NCI-H1930 (cell line): Measurements from ENCODE around the gene BLID.

Experiments
- DNase-seq, 2 experiments: peaks; one replicate each; lab custom pipeline; 2025; lab: John Stamatoyannopoulos, UW

Gene BLID

DNA sequence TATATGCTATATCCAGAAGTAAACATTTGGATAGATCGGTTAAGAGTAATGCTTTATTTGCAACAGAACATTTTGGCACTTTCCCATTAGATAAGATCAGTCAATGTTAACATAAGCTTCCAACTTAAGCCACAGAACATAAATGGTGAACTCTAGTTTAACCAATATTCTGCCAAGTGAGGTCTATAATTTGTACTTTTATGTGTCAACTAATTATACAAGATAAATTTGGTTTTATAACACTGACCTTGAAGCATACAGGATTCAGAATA, 23.5 kb upstream of the BLID start:
- no peak for DNase-seq

DNA sequence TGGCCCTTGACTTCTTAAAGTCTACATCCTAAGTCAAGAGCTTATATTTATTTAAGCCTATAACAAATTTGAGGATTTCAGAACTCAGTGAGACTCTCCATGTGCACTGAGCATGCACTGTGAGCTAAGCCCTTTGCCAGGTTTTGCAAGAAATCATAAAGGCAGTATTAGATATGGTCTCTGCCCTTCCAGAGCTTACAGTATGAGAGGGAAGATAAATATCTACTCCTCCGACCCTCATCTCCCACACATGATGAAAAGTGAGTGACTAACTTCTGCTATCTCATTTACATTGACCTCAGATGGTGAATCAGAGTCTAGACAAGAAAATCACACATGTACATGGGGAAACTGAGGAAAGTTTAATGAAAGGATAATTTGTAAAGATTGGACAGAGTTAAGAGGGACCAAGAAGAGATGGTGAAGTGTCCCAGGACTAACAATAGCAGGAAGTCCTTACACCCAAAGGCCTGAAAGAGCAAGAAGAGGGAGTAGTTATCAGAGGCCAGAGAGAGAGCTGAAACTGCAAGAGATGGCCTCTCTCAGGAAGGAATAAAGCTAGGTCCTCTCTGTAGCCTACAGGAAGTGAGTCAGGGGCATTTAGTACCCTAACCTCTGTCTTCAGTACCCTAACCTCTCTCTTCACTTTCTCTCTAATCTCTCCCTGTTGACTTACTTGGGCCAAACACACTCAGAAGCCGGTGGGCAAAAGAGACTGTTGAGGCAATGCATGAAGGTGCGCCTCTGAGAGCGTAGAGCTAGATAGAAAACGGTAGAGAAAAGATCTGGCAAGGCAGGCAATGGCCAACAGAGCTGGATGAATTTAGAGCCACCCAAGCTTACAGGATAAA, 23.0 kb upstream of the BLID start:
- DNase-seq: no peak

DNA sequence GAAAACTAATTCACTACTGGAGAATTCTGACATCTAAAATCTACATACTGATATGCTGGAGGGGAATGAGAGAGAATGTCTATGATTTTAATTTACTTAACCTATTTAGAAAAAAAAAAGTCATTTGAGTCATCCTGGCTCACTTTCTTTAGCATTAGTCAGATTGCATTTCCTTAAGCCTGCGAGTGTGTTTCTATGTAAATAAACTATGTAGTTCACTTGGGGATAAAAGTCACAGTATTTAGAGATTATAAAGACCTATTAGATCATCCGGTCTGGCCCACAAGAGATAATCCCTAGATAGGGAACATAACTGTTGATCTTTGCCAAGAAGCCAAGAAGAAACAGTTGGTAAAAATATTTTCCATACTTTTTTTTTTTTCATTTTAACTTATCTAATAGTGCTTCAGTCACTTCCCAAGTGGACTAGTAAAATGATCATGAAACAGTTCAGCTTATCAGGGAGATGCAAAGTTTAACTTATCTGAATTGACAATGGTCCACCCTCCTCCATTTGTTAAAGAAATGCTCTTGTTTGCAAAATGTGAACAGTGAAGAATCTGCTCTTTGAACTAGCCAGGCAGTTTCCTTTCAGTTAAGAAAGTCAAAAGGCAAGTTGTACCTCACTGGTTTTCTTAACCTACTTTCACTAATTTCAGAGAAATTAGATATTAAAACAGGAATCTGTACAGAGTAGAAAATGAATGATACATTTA, 21.2 kb upstream of the BLID start:
- DNase-seq: no peak

DNA sequence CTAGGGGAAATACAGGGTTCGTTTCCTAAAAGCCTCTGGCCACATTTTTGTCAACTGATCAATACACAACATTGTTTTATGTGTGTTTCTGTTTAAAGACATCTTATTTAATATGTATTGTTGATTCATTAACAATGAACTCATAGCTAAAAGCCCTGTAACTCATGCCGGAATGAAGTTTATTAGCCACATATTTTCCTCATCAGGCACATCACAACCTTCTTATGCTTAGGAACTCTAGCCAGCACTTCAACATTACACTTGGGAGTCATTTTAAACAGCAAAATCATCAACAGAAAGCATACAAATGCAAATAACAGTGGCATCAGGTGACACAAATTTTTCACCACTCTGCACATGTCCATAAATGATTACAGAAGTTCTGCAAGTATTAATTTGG, 15.1 kb upstream of the BLID start:
- DNase-seq: no peak

DNA sequence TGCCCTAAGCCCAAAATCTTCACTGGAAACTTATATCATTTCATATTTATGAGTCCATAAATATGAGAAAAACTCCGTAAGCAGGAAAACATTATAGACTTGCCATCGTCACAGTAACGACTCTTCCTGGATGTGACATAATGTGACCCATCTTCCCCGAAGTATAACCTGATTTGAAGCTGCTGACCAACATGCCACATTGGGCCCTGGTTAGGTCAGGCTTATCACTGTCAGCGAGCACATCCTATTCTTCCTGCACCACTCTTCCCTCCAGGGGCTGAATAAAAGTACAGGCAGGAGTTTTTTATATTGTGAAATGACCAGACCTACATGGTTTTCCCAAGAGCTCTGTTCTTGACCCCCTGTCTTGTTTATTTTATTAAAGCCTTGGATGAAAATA, 12.1 kb upstream of the BLID start:
- no peak for DNase-seq

DNA sequence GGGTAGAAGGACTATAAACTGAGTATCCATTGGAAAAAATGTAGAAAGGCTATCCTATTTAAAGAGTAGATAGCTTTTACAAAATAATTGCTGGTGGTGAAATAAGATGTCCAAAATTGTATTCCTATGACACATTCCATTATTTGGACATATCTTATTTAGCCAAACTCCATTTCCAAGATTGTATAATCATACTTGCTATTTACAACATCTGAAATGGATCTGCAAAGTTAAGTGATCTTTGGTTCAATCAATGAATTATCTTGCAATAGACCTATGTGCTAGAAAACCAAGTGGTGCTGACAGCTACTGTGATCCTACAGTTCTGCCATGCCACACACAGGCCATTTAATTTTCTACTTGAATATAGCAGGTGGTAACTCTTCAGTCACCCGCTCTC, 11.0 kb upstream of the BLID start:
- no peak for DNase-seq

DNA sequence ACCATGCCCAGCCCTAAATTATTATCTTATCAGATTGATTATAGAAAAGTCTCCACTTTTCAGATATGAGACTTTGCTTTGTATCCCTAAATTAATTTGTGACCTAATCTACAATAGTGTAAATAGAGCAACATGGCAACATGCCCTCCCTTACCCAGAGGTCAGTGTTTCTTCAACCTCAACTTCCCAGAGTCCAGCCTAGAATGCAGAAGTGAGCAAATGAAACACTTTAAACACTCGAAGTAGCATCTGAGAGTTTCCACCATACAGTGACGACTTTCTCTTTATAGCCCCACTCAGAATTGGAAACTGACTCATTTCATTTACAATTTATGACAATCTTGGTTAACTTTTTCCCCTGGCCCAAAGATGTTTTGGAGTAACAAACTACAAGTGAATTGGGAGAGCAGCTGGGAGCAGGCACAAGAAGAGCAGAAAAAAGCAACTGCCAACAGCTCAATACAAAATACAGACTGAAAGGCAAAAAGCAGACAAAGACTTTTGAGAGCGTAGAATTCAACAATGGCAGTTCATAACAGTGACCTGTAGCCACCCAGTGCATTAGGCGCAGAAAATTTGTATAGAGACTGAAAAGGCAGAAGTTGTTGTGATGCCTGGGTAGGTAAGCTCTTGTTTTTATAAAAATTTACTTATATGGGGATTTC, 10.1 kb upstream of the BLID start:
- DNase-seq: no peak

DNA sequence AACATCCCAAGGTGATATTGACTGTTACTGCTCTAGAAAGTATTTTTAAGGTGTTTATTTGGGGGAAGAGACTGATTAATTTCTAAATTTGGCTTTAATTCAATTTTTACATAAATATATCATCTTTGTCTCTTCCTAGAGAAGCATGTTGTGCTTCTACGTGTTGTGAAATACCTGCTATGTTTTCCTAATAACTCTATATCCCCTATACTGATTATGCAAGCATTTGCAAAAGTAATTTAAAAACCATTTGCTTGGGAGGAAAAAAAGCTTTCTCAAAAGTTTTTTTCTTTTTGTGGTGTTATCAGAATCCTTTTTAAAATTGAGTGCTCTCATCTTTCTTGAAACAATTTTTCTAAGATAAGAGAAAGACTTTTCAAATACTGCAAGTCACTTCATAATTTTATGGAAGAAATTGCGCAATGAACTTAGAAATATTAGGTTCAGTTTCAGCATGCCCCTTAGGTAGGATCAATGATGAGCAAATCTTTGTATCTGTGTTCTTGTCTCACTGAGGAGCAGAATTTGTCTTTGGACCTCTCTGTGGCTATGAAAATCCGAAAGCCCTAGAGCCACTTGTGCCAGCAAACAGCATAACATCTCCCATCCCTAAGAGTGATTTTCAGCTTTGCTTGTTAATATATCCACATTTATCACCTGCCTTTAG, 7.4 kb upstream of the BLID start:
- no peak for DNase-seq

DNA sequence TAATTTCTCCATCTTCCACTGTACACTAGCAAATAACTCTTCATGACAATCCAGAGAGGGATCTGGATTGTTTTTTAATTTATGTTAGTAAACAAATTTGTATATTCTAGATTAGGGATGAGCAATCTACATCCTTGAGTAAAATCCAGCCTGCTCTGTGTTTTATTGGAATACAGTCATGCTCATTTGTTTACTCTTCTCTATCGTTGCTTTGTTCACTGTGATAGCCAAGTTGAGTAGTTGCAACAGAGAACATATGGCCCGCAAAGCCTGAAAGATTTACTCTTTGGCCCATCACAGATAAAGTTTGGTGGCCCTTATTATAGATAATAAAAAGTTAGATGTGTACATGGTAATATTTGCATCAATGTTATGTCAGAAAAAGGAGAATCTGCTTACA, 6.2 kb upstream of the BLID start:
- no peak for DNase-seq

DNA sequence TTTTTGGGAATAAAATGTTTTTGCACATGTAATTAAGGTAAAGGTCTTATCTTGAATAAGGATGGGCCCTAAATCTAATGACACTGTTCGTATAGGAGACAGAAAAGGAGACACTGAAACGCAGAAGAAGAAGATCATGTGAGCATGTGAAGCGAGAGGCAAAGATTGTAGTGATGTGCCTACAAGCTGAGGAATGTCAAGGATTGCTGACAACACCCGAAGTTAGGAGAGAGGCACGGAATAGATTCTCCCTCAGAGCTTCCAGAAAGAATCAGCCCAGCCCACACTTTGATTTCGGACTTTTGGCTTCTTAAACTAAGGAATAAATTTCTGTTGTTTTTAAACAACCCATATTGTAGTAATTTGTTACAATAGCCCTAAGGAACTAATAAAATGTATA, 4.1 kb upstream of the BLID start:
- DNase-seq: no peak

DNA sequence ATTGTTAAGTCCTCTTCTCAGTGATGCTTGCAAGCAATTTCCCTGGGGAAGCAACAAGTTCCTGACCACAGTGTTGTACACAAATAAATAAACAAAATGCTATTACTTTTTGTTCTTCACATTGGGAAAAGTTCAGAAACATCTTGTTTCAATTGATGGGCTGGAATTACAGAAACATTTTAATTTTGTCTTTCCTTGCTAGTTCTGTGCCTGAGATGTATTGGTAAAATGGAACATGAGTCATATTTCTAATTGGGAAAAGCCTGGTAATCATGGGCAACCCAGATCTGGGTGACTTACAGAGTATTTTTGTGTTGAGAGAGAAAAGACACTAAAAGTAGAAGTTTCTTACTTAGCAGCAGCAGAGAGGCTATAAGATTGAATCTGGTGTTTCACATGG, 576 bp upstream of the BLID start:
- DNase-seq: no peak

DNA sequence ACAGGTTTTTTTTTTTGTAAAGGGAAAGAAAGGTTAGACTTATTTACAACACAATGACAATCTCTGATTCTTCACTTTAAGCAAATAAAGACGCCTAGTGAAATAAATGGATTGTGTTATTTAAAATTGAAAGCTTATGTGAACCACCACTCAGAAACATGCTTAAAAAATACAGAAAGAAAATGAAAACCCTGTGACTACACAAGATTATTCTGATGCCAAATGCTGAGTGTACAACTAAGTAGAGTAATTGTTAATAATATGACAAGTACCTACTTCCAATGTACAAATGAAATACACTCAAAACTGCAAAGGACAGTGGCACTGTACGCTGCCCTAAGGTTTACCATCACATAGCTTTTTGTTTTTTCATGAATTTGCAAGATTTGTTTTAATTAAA, 1.0 kb downstream of the BLID start:
- no peak for DNase-seq

DNA sequence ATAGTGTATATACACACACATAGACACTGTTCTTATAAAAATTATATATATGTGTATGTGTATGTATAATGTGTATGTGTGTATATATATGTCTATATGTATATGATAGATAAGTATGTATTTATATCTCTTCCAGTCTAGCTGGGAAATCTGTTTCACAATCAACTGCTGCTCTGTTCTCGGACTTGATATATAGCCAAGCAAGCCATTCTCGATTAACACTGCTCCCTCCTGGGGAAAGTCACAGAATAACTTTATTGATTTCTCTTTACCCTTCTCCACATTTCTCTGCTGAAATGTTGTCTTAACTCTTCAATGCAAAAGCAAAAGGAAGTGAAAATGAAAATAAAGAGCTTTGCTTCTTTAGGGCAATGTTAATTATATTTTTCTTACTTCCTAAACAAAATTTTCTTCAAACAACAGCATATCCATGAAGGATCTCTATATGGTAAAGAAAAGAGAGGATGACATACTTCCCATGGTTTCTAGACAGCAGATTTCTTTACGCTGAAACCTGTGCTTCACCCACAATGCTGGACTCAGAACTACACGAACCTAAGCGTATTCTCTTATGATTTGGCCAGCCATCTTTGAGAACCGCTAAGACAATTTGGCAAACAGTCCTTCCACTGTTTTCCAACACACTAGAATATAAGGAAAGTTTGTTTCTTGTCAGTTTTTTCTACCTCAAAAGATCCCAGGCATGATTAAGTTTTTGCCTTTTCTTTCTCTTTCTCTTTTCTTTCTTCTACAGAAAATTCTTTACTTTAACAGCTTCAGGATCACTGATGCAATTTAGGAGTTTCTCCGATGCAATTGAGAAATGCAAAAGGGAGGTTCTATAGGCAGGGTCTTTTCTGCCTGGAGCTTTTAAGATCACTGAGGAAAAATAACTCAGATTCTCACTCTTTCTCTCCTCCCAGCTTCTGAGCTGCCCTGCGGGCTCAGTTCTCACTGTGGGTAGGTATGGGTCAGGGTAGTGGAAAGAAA, 1.9 kb downstream of the BLID start:
- no peak for DNase-seq

DNA sequence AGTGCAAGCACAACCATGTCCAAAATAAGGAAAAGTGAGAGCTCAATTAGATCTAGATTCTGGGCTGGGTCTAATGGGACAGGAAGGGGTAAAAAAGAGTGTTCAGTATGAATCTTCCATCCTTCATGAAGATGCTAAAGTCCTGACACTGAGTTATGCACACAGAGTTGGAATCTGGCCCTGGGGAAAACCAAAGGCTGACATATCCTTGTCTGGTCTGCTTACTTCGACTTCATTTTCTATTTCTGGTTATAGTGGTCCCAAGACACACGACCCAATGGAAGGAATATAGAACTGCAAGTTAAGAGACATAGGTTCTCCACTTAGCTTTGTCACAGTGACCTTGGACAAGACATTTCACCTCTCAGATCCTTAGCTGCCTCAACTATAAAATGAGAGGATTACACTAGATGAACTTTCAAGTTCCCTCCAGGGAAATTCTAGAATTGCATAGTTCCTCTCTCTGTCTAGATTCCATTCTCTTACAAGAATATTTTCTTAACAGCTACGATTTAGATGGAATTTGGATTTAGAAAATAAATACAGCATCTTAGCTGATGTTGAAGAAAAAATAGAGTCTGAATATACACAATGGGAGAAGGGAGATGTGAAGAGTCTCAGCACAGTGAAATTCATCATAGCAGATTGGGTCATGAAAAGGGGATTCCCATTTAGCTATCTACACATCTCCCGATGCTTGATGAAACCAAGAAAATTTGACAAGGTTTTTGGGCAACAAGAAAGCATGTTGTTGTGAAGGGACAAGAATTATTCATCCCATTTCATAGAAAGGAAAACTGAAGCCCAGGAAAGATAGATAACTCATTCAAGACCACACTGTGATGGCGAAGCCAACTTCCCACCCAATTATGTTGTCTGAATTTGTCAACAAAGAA, 3.3 kb downstream of the BLID start:
- no peak for DNase-seq

DNA sequence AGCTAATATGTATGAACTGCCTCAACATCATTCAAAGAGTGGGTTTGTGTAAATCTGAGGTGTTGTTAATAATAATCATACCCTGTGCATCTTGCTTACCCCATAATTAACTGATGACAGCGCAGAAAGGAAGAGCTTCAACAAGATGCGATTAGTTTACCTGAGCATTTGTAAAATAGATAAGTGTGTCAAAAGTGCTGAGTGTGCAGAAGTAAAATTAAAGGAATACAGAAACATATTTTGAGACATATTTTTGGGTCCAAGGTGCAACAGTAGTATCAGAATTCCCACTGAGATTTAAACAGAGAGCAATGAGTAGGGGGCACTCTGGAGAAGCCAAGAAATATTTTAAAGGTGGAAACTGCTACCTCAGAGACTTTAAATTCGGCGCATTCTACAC, 6.1 kb downstream of the BLID start:
- DNase-seq: no peak

DNA sequence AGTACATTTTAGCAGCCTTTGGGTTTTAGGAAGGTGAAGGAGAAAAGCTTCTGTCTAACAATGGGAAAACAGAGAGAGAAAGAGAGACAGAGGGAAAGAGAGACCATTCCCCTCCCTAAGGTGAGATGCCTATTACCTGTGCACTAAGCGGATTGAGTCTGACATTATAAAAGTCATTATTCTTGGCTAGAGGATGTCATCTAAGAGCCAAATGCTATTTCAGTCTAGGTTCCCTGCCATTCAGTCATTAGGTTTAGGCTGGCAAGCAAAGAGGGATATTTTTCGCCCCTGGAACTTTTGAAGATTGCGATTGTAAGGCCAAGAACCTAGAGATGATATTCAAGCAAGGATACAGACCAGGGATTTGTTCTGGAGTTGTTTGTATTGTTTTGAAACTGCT, 7.2 kb downstream of the BLID start:
- no peak for DNase-seq

DNA sequence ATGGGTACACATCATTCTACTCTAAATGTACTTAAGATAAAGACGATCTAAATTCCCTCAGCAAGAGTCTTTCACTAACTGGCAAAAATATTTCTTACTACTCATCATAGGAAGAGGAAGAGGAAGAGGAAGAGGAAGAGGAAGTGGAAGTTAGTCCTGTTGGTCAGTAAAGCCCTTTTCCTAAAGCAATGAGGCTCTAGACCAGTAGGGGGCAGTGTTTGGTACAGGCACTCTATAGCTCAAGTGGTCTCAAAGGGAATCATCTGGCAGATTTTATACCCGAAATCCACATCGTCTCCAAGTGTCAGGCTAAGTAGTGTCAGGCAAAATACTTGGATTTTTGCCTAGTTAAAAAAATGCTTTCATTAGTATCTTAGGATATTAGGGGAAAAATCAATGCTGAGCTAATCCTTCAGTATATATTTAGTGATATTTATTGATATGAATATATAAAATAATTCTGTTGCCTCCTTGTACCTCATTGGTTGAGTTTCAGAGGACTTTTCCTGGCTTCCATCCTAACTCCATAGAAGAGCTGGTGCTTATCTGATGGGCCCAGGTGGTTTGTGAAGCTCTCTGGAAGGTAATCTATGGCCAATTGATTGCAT, 7.7 kb downstream of the BLID start:
- DNase-seq: peak in 1 of 2 experiments; percentile 40

DNA sequence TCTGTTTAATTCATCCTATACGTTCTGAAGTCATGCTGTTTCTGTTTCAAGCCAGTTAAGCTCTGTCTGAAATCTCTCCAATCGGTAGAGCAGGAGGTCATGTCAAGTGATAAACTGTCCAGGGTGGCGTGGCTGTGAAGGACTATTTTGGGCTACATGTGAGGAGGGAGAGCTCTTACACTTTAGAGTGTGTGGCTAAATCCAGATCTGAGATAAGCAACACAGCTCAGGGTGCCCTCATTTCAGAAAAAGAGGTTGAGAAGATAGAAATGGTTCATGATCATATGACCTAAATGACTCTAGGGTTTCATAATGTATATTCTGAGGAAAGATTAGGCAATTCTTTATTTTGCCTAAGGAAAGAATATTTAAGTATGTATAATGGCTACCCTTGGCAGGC, 8.4 kb downstream of the BLID start:
- DNase-seq: no peak

DNA sequence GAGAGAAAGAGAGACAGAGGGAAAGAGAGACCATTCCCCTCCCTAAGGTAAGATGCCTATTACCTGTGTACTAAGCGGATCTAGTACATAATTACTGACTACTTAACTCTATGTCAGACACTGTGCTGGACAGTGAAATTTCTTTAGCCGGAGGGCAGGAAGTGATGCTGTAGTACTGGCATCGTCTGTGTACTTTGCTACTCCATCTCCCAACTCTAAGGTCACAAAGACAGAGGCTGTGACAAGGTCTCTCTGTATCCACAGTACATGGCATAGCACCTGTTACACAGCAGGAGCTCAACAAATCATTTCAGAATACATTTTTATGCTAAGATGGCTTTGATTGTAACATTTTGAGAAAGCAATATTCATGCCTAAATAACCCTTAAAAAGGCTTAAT, 9.0 kb downstream of the BLID start:
- no peak for DNase-seq
